Endothelial cell of umbilical vein (primary cell): ENCODE measurements around the gene MKLN1. TPM values are rescaled to one million over a fixed set of nuclear protein-coding genes. Genes with fewer than 3 reads are reported as not detected.
A peak's percentile ranks its signal among the peaks of the same experiment; 100 is the strongest.

Source experiments
- BruUV-seq: library from RNA; stranded (reverse); fragments of 400-500 nt; replicated peaks from 2 replicates; lab custom pipeline; 2021; lab: Mats Ljungman, UMichigan
- CTCF ChIA-PET: fragments of 300-600, 350-600 bp; sonication (Branson Sonifier 250); formaldehyde crosslinking; loops from one replicate; lab custom pipeline; 2021; ENCODE audit warnings: antibody characterized with exemption, inconsistent platforms; lab: Charles Lee
- POLR2A ChIA-PET: fragments of 300-600, 350-600 bp; sonication (Branson Sonifier 250); formaldehyde crosslinking; loops from one replicate; lab custom pipeline; 2021; ENCODE audit warnings: antibody characterized with exemption, inconsistent platforms; lab: Charles Lee
- DNase-seq: peaks from one replicate; pipeline ENCODE4 v3.0.0-alpha.2; 2011; ENCODE audit warnings: low read depth, low spot score
- FAIRE-seq: peaks from 2 replicates; lab custom pipeline; 2011; peaks lifted over from hg19 to GRCh38; lab: Jason Lieb, UNC
- H2AFZ ChIP-seq: 2 replicates; pipeline ENCODE4 v1.6.0; 2012; ENCODE audit warnings: low read depth, low read length, control low read depth, inconsistent platforms
- H3K27ac ChIP-seq: 2 replicates; pipeline ENCODE4 v1.5.1; 2011; ENCODE audit warnings: low read depth, mild to moderate bottlenecking, control low read depth, low read length, moderate library complexity; ENCODE audit not compliant: insufficient read depth
- H3K27me3 ChIP-seq, 2 experiments: 2 replicates each; pipeline versions ENCODE4 v1.6.0 to v1.6.1; 2011; ENCODE audit warnings: low read length in 2 of 2, mixed read lengths in 1 of 2; ENCODE audit not compliant: control insufficient read depth in 2 of 2, insufficient read depth in 2 of 2
- H3K36me3 ChIP-seq, 2 experiments: 2 replicates in 1 of 2; 3 replicates in 1 of 2; pipeline ENCODE4 v1.5.1; 2011; ENCODE audit warnings: low read length in 2 of 2, mild to moderate bottlenecking in 1 of 2, moderate library complexity in 1 of 2; ENCODE audit not compliant: control insufficient read depth in 2 of 2, insufficient read depth in 2 of 2; ENCODE audit errors: extremely low read depth in 1 of 2
- H3K4me1 ChIP-seq: 3 replicates; pipeline ENCODE4 v1.5.1; 2011; ENCODE audit warnings: mild to moderate bottlenecking, low read length; ENCODE audit not compliant: control insufficient read depth, insufficient read depth; ENCODE audit errors: extremely low read depth
- H3K4me2 ChIP-seq: 2 replicates; pipeline ENCODE4 v1.6.1; 2011; ENCODE audit warnings: low read length, control low read depth, mixed read lengths; ENCODE audit not compliant: insufficient read depth
- H3K4me3 ChIP-seq, 3 experiments: fragments of 200-600 bp in 1 of 3; sonication (generic), shearing (Covaris generic) in 1 of 3; replicated peaks in 1 of 3; 2 replicates each; pipeline ENCODE4 v1.5.1; 2011 to 2016; ENCODE audit warnings: control low read depth in 3 of 3, low read length in 3 of 3, mild to moderate bottlenecking in 2 of 3, inconsistent platforms in 1 of 3, low read depth in 1 of 3, moderate library complexity in 1 of 3; ENCODE audit not compliant: insufficient read depth in 1 of 3
- H3K79me2 ChIP-seq: 2 replicates; pipeline ENCODE4 v1.6.0; 2012; ENCODE audit warnings: low read length, inconsistent platforms; ENCODE audit not compliant: control insufficient read depth, insufficient read depth
- H3K9ac ChIP-seq: replicated peaks from 2 replicates; pipeline ENCODE3; 2011; ENCODE audit warnings: low read length, control low read depth; ENCODE audit not compliant: insufficient read depth; ENCODE audit errors: extremely low read depth
- H3K9me1 ChIP-seq: replicated peaks from 3 replicates; pipeline ENCODE4 v1.6.0; 2011; ENCODE audit warnings: mild to moderate bottlenecking, low read length; ENCODE audit not compliant: control insufficient read depth, insufficient read depth; ENCODE audit errors: extremely low read depth
- H3K9me3 ChIP-seq: replicated peaks from 2 replicates; pipeline ENCODE4 v1.5.1; 2012; ENCODE audit warnings: low read length, inconsistent platforms; ENCODE audit not compliant: control insufficient read depth, insufficient read depth
- H4K20me1 ChIP-seq: replicated peaks from 2 replicates; pipeline ENCODE3; 2011; ENCODE audit warnings: mild to moderate bottlenecking, low read length; ENCODE audit not compliant: control insufficient read depth, insufficient read depth; ENCODE audit errors: extremely low read depth
- CTCF ChIP-seq, 2 donors: IDR thresholded peaks; 1 replicate in 1 of 2; 2 replicates in 1 of 2; pipeline ENCODE4 v1.5.1; 2011; ENCODE audit warnings: low read length in 2 of 2, mild to moderate bottlenecking in 2 of 2, moderate library complexity in 2 of 2, control low read depth in 1 of 2, inconsistent platforms in 1 of 2, low read depth in 1 of 2; ENCODE audit not compliant: insufficient read depth in 1 of 2; ENCODE audit errors: extremely low read depth in 1 of 2
- EZH2 ChIP-seq: IDR thresholded peaks from 2 replicates; pipeline ENCODE4 v1.6.1; 2012; ENCODE audit warnings: borderline replicate concordance, low read depth, mild to moderate bottlenecking, moderate library complexity, low read length, inconsistent platforms; ENCODE audit not compliant: severe bottlenecking
- FOS ChIP-seq: IDR thresholded peaks from 2 replicates; pipeline ENCODE4 v1.6.1; 2011; ENCODE audit warnings: mild to moderate bottlenecking, low read length, moderate library complexity, borderline replicate concordance; ENCODE audit not compliant: insufficient read depth
- GATA2 ChIP-seq: IDR thresholded peaks from 2 replicates; pipeline ENCODE4 v1.7.0; 2011; ENCODE audit warnings: low read depth, mild to moderate bottlenecking, moderate library complexity, mixed read lengths, low read length; ENCODE audit not compliant: insufficient read length, insufficient read depth
- JUN ChIP-seq: IDR thresholded peaks from 2 replicates; pipeline ENCODE4 v1.6.1; 2011; ENCODE audit warnings: borderline replicate concordance, low read depth; ENCODE audit not compliant: insufficient read length, insufficient read depth
- MAX ChIP-seq: IDR thresholded peaks from 2 replicates; pipeline ENCODE4 v1.6.1; 2011; ENCODE audit not compliant: insufficient read depth, insufficient read length
- MYC ChIP-seq: IDR thresholded peaks from one replicate; pipeline ENCODE4 v1.6.1; 2011; ENCODE audit warnings: mild to moderate bottlenecking, low read depth, low read length
- POLR2A ChIP-seq: IDR thresholded peaks from 2 replicates; pipeline ENCODE4 v1.6.1; 2012; ENCODE audit warnings: low read depth, mild to moderate bottlenecking, control low read depth, low read length
- POLR2AphosphoS5 ChIP-seq: IDR thresholded peaks from 2 replicates; pipeline ENCODE4 v1.6.1; 2012; ENCODE audit warnings: low read depth, mild to moderate bottlenecking, control low read depth, low read length, moderate library complexity; ENCODE audit not compliant: insufficient read depth
- dilution Hi-C: fragments of 300-500 bp; cut with MboI; formaldehyde crosslinking; loops from one replicate; pipeline ENCODE4 v1.15.0; 2019; ENCODE audit warnings: low sequenced_read_pairs; ENCODE audit not compliant: extremely low pct_ligation_motif_present
- intact Hi-C: fragments of 100-400 bp; cut with micrococcal nuclease; formaldehyde crosslinking; loops from one replicate; pipeline ENCODE4 v1.10.0; 2022
- polyA plus RNA-seq, 4 experiments: library from polyadenylated mRNA; depleted of rRNA in 3 of 4; stranded (reverse) in 3 of 4; unstranded in 1 of 4; fragments of >200 nt; gene quantifications; 2 replicates each; pipeline versions ENCODE4 v1.2.1 to v1.2.3, GENCODE V29; 2011 to 2012; ENCODE audit warnings: missing spikeins in 1 of 4
- total RNA-seq: library from RNA; stranded (reverse); gene quantifications from 2 replicates; pipeline ENCODE4 v1.2.3, GENCODE V29; 2021

Gene MKLN1
- total and polyA plus RNA-seq, 2 donors (not counting 3 experiments of a cell fraction or from before 2014, with no cell fraction given), result 12.2 to 32.1 TPM

- peaks cover 28% of the 10 kb centered on the region for H3K4me1 ChIP-seq
- H3K4me3 ChIP-seq, result no peak overlapping the region
- H4K20me1 ChIP-seq, result no peaks in the 10 kb centered on the region
- no peak overlapping the region for H3K4me2 ChIP-seq
- no peaks in the 10 kb centered on the region for H3K79me2 ChIP-seq
- TF ChIP-seq CTCF (IDR thresholded peaks at IDR 0.05; ENCODE audit: extremely low read depth in 1 of 2, insufficient read depth in 1 of 2, low read depth in 1 of 2, low read length in 2 of 2) (peak in 1 of 2 donors; percentile 36), FOS (no peak)
- no peak overlapping the region for H2AFZ ChIP-seq
- dilution Hi-C loops, result no loop called here
- H3K27ac ChIP-seq, result no peak overlapping the region
- intact Hi-C loops, result loop anchor here (10.0 kb wide), 1 partner anchor 594 kb away; no protein-coding TSS in a partner anchor
- no TSS peak for BruUV-seq
- POLR2A ChIA-PET, result no interaction called here
- peak; percentile 40 for DNase-seq
- H3K27me3 ChIP-seq, result no peaks in the 10 kb centered on the region
- no peaks in the 10 kb centered on the region for H3K9me1 ChIP-seq
- CTCF ChIA-PET, result interaction anchor here (0.8 to 3.2 kb wide), 7 partner anchors 12 to 26 kb away, joined by 3 to 7 read pairs (median 4); no protein-coding TSS in a partner anchor
- no peak overlapping the region for H3K9ac ChIP-seq
- peaks cover 0 to 2% of the 10 kb centered on the region in 2 experiments for H3K36me3 ChIP-seq
- no peaks in the 10 kb centered on the region for H3K9me3 ChIP-seq
- FAIRE-seq, result no peak
Observed at GRCh38 chr7:131488361-131488760, 160.7 kb downstream of the MKLN1 start.

DNA sequence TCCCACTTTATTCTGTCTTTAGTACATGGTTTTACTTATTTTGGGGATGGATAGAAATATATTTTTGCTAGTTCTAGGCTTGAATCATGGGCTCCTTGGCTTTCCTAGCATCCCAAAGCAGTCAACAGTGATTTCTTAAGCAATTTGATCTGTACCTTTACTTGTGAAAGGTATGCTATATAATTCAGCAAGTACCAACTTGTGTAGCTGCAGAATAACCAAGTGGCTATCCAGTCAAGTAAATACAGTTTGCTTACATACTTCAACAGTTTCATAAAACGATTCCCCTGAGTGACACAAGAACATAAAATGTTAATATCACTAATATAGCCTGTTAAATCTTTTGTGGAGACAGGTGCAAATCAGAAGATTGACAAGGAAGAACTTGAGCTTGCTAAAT lies 161.5 kb downstream of the MKLN1 start:
- DNase-seq (no peak), FAIRE-seq (no peak)
- H3K27ac ChIP-seq, result no peak overlapping the region
- CTCF ChIA-PET, result interaction anchor here (0.9 to 3.2 kb wide), 6 partner anchors 12 to 420 kb away, joined by 3 to 7 read pairs (median 4); no protein-coding TSS in a partner anchor
- no peaks in the 10 kb centered on the region for H3K79me2 ChIP-seq
- H2AFZ ChIP-seq, result no peak overlapping the region
- no peak for TF ChIP-seq GATA2
- no peak for TF ChIP-seq EZH2
- no peak for TF ChIP-seq MYC
- no peak for TF ChIP-seq FOS
- TF ChIP-seq JUN, result no peak
- no peak for TF ChIP-seq CTCF (IDR thresholded peaks at IDR 0.05; ENCODE audit: extremely low read depth in 1 of 2, insufficient read depth in 1 of 2, low read depth in 1 of 2, low read length in 2 of 2)
- no peak for TF ChIP-seq POLR2A
- no peak for TF ChIP-seq MAX
- TF ChIP-seq POLR2AphosphoS5, result no peak
- H3K9ac ChIP-seq, result no peak overlapping the region
- no peaks in the 10 kb centered on the region for H4K20me1 ChIP-seq
- no peaks in the 10 kb centered on the region for H3K9me3 ChIP-seq
- POLR2A ChIA-PET, result no interaction called here
- H3K36me3 ChIP-seq, result peaks cover 0 to 2% of the 10 kb centered on the region in 2 experiments
- dilution Hi-C loops (no loop called here), intact Hi-C loops (loop anchor here (10.0 kb wide), 1 partner anchor 594 kb away; no protein-coding TSS in a partner anchor)
- H3K9me1 ChIP-seq, result no peaks in the 10 kb centered on the region
- no peak overlapping the region for H3K4me2 ChIP-seq
- H3K27me3 ChIP-seq, result no peaks in the 10 kb centered on the region
- H3K4me3 ChIP-seq, result no peak overlapping the region
- no TSS peak for BruUV-seq
- peaks cover 28% of the 10 kb centered on the region for H3K4me1 ChIP-seq
